AG20443 (cell line): Measurements from ENCODE around the gene D2HGDH.
"Not testable (repeated sequence)": the region's sequence is repeated elsewhere in the genome, so short reads cannot be mapped to it uniquely, and the experiment has no call there.

ENCODE experiments used
- DNase-seq: peaks from one replicate; pipeline ENCODE4 v3.0.0; 2012; ENCODE audit warnings: low spot score, mixed read lengths

Gene D2HGDH

GRCh38 chr2:241724975-241725870, 9.2 kb upstream of the D2HGDH start:
- no peak for DNase-seq

GRCh38 chr2:241726459-241726858, 8.0 kb upstream of the D2HGDH start:
- DNase-seq: no peak

- DNase-seq: no peak
Measured at GRCh38 chr2:241728000-241728399, 6.4 kb upstream of the D2HGDH start.

GRCh38 chr2:241728627-241729026, 5.8 kb upstream of the D2HGDH start:
- DNase-seq: no peak

GRCh38 chr2:241729868-241730267, 4.6 kb upstream of the D2HGDH start:
- DNase-seq: no peak

GRCh38 chr2:241730671-241731293, 3.6 kb upstream of the D2HGDH start:
- no peak for DNase-seq

GRCh38 chr2:241732513-241733186, 1.8 kb upstream of the D2HGDH start:
- DNase-seq: not testable (repeated sequence)

GRCh38 chr2:241733391-241734207, 831 bp upstream of the D2HGDH start:
- no peak for DNase-seq

GRCh38 chr2:241734208-241734466, 293 bp upstream of the D2HGDH start:
- DNase-seq: no peak

GRCh38 chr2:241736111-241736510, 1.7 kb downstream of the D2HGDH start:
- DNase-seq: no peak

GRCh38 chr2:241738040-241738686, 3.7 kb downstream of the D2HGDH start:
- DNase-seq: no peak

GRCh38 chr2:241739177-241739576, 4.7 kb downstream of the D2HGDH start:
- no peak for DNase-seq

- DNase-seq: no peak
Measured at GRCh38 chr2:241739651-241740050, 5.2 kb downstream of the D2HGDH start.

- no peak for DNase-seq
Measured at GRCh38 chr2:241741016-241741415, 6.6 kb downstream of the D2HGDH start.

- DNase-seq: no peak
Measured at GRCh38 chr2:241742320-241742939, 8.0 kb downstream of the D2HGDH start.

GRCh38 chr2:241743008-241743407, 8.6 kb downstream of the D2HGDH start:
- not testable (repeated sequence) for DNase-seq

GRCh38 chr2:241743620-241744019, 9.2 kb downstream of the D2HGDH start:
- DNase-seq: no peak

GRCh38 chr2:241744028-241744754, 9.8 kb downstream of the D2HGDH start:
- no peak for DNase-seq

- DNase-seq: no peak
Measured at GRCh38 chr2:241745276-241745675, 10.8 kb downstream of the D2HGDH start.

GRCh38 chr2:241746084-241746483, 11.7 kb downstream of the D2HGDH start:
- no peak for DNase-seq
